ENCODE data around the gene MKRN2.

DNA sequence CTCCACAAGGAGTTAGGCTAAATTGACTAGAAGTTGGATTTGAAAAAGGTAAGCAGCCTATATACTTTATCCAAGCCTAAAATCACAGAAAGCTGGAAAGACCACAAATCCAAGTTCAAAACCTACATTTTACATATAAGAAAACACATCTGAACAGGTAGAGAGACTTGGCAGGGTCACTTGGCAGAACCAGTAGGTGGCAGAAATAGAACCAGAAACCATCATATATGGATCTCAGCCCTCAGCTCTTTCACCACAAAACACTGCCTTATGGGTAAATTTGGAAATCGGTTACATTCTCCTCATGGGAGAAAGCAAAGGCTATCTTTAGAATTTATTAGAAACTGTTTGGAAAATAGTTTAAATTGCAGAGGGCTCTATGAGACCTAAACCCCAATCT is 44.2 kb downstream of the MKRN2 start:
- TF ChIP-seq PBX3 (IDR thresholded peaks at IDR 0.05) = no peak
- TF ChIP-seq JUN (IDR thresholded peaks at IDR 0.05) = no peak
- peak; percentile 23 to 30; a peak in 3 of 5 replicates for TF ChIP-seq RAD21 (conservative IDR thresholded peaks at IDR 0.05 in 1 of 2, IDR thresholded peaks at IDR 0.05 in 1 of 2)
- TF ChIP-seq, protein P1, sequence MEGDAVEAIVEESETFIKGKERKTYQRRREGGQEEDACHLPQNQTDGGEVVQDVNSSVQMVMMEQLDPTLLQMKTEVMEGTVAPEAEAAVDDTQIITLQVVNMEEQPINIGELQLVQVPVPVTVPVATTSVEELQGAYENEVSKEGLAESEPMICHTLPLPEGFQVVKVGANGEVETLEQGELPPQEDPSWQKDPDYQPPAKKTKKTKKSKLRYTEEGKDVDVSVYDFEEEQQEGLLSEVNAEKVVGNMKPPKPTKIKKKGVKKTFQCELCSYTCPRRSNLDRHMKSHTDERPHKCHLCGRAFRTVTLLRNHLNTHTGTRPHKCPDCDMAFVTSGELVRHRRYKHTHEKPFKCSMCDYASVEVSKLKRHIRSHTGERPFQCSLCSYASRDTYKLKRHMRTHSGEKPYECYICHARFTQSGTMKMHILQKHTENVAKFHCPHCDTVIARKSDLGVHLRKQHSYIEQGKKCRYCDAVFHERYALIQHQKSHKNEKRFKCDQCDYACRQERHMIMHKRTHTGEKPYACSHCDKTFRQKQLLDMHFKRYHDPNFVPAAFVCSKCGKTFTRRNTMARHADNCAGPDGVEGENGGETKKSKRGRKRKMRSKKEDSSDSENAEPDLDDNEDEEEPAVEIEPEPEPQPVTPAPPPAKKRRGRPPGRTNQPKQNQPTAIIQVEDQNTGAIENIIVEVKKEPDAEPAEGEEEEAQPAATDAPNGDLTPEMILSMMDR (IDR thresholded peaks at IDR 0.05) = no peak; the same call in 2 of the 3 replicates
- no peak for TF ChIP-seq EP300 (IDR thresholded peaks at IDR 0.05)
- no peak for TF ChIP-seq ZNF302 (CRISPR knock-in tag; IDR thresholded peaks at IDR 0.05)
- TF ChIP-seq POLR2A (IDR thresholded peaks at IDR 0.05; ENCODE audit: low read length) = no peak
- no peak for TF ChIP-seq NPAS2 (CRISPR knock-in tag; IDR thresholded peaks at IDR 0.05; ENCODE audit: borderline replicate concordance)
- TF ChIP-seq SMC3 (IDR thresholded peaks at IDR 0.05) = peak; percentile 21; the same call in 1 of the 3 replicates
- TF ChIP-seq MAFK (IDR thresholded peaks at IDR 0.05; ENCODE audit: partially characterized antibody) = no peak
- TF ChIP-seq ZC3H11A (IDR thresholded peaks at IDR 0.05) = no peak

Data from A549 (cell line).